ENCODE data around the gene DPPA4. TPM values are rescaled to one million over a fixed set of nuclear protein-coding genes. Genes with fewer than 3 reads are reported as not detected.

DPPA4 gene
- total and polyA plus RNA-seq, 7 donors = not detected

GRCh38 chr3:109325657-109326056, 11.7 kb downstream of the DPPA4 start:
- no peaks in the 10 kb centered on the region for H3K9me3 ChIP-seq
- TF ChIP-seq CTCF (IDR thresholded peaks at IDR 0.05) = no peak
- intact Hi-C loops (cut with DNase I) = no loop called here
- no peak overlapping the region for H3K4me3 ChIP-seq
- 37 to 47% (median 44%) methylated on average over 3 of the region's 3 CpGs for WGBS, 3 donors
- H3K4me1 ChIP-seq = no peaks in the 10 kb centered on the region
- H3K27me3 ChIP-seq (ENCODE audit: insufficient read depth in 3 of 3, low read length in 2 of 3) = no peaks in the 10 kb centered on the region
- H3K36me3 ChIP-seq (ENCODE audit: insufficient read depth in 1 of 2, low read depth in 1 of 2) = no peaks in the 10 kb centered on the region
- ATAC-seq (no peak), DNase-seq (no peak)
- H3K27ac ChIP-seq = no peak overlapping the region

- TF ChIP-seq CTCF (IDR thresholded peaks at IDR 0.05) = no peak
- ATAC-seq (no peak), DNase-seq (no peak)
- Histone ChIP-seq H3K27me3 (ENCODE audit: insufficient read depth in 3 of 3, low read length in 2 of 3) (no peaks in the 10 kb centered on the region), H3K4me1 (no peaks in the 10 kb centered on the region), H3K4me3 (no peak overlapping the region), H3K9me3 (no peaks in the 10 kb centered on the region), H3K36me3 (ENCODE audit: insufficient read depth in 1 of 2, low read depth in 1 of 2) (no peaks in the 10 kb centered on the region), H3K27ac (no peak overlapping the region)
- WGBS, 3 donors = 71 to 87% (median 77%) methylated on average over 5 of the region's 5 CpGs
- intact Hi-C loops (cut with DNase I) = no loop called here
Measured at GRCh38 chr3:109325109-109325508, 12.2 kb downstream of the DPPA4 start.

GRCh38 chr3:109316162-109316730, 21.1 kb downstream of the DPPA4 start, which contains the start of gene DPPA2:
TSS of gene DPPA2 (minus strand) at chr3:109316517. CDS start at chr3:109314542, 1,975 bp downstream.
- 84 to 85% (median 85%) methylated on average over 21 of the region's 21 CpGs for WGBS, 3 donors
- no peaks in the 10 kb centered on the region for H3K27me3 ChIP-seq (ENCODE audit: insufficient read depth in 3 of 3, low read length in 2 of 3)
- no peak within 1 kb of the TSS for H3K27ac ChIP-seq
- no peak within 1 kb of the TSS for H3K4me3 ChIP-seq
- intact Hi-C loops (cut with DNase I) = no loop called here
- TF ChIP-seq CTCF (IDR thresholded peaks at IDR 0.05) = no peak
- DNase-seq (no peak), ATAC-seq (no peak)
- no peaks in the 10 kb centered on the region for H3K36me3 ChIP-seq (ENCODE audit: insufficient read depth in 1 of 2, low read depth in 1 of 2)
- H3K4me1 ChIP-seq = no peaks in the 10 kb centered on the region
- no peaks in the 10 kb centered on the region for H3K9me3 ChIP-seq

- no peak for TF ChIP-seq CTCF (IDR thresholded peaks at IDR 0.05)
- 20 to 37% (median 25%) methylated on average over 1 of the region's 1 CpG for WGBS, 3 donors
Measured at GRCh38 chr3:109313061-109313460, 24.3 kb downstream of the DPPA4 start.

GRCh38 chr3:109297496-109297895, 39.9 kb downstream of the DPPA4 start:
- Histone ChIP-seq H3K36me3 (ENCODE audit: insufficient read depth in 1 of 2, low read depth in 1 of 2) (no peaks in the 10 kb centered on the region), H3K27ac (no peak overlapping the region), H3K4me3 (no peak overlapping the region), H3K9me3 (no peaks in the 10 kb centered on the region), H3K4me1 (no peaks in the 10 kb centered on the region), H3K27me3 (ENCODE audit: insufficient read depth in 3 of 3, low read length in 2 of 3) (no peaks in the 10 kb centered on the region)
- intact Hi-C loops (cut with DNase I) = no loop called here
- DNase-seq = no peak
- 56 to 73% (median 59%) methylated on average over 2 of the region's 2 CpGs for WGBS, 3 donors
- ATAC-seq = no peak
- TF ChIP-seq CTCF (IDR thresholded peaks at IDR 0.05) = no peak

More at GRCh38 chr3:109313061-109313460, 24.3 kb downstream of the DPPA4 start:
- Histone ChIP-seq H3K27me3 (ENCODE audit: insufficient read depth in 3 of 3, low read length in 2 of 3) (no peaks in the 10 kb centered on the region), H3K36me3 (ENCODE audit: insufficient read depth in 1 of 2, low read depth in 1 of 2) (no peaks in the 10 kb centered on the region), H3K27ac (no peak overlapping the region), H3K9me3 (no peaks in the 10 kb centered on the region), H3K4me1 (no peaks in the 10 kb centered on the region), H3K4me3 (no peak overlapping the region)
- intact Hi-C loops (cut with DNase I) = no loop called here
- no peak for ATAC-seq
- DNase-seq = no peak

All from psoas muscle (tissue), 8 donors.